IPS DF 4.7 (cell line): ENCODE measurements around the gene ABLIM2.

Source experiments
- DNase-seq: peaks from one replicate; pipeline ENCODE4 v3.0.0-alpha.2; 2013; ENCODE audit warnings: low spot score; ENCODE audit errors: extremely low read depth

Gene ABLIM2

GRCh38 chr4:8158710-8159536 is at the start of gene ABLIM2:
Gene ABLIM2, minus strand, starts transcription at chr4:8158813. Its CDS starts 124 bp downstream, at chr4:8158689.
- DNase-seq: peak; percentile 89

GRCh38 chr4:8207314-8207713 is 48.7 kb upstream of the ABLIM2 start:
- DNase-seq: no peak

DNA sequence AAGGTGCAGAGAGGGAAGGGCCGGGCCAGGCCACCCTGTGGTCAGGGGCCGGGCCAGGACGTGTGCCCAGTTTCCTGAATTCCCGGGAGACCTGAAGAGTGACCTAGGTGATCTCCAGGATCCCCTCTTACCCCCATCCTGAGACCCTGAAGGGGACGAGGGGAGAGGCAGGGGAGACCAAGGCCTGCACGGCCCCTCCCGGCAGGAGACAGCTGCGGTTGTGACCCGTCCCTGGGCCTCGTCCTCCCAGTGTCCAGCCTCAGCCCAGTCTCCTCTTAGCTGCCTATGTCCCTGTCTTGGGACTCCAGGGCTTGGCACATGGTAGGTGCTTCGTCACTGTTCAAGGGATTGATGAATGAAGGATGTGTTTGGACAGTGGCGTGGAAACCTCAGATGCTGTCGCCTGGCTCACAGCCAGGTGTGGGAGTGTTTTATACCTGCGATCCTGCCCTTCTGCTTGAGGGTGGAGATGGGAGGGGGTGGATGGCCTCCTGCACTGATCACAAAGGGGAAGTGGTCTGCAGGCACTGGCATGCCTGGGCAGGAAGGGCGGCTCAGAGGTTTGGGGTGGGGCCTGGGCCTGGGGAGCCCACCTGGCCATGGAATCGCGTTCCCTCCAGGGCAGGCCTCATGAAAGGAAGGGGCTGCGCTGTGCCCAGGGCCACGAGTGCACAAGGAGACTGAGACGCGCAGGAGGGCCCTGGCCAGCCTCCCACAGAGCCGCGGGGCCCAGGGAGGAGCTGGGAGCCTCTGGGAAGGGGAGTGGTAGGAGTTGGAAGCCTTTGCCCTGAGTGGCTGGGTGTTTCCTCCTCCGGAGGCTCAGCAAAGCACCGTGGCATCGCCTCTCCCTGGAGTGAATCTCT is 47.4 kb upstream of the ABLIM2 start:
- DNase-seq: no peak

- DNase-seq: no peak
Measured at GRCh38 chr4:8205241-8205707, 46.7 kb upstream of the ABLIM2 start.

DNA sequence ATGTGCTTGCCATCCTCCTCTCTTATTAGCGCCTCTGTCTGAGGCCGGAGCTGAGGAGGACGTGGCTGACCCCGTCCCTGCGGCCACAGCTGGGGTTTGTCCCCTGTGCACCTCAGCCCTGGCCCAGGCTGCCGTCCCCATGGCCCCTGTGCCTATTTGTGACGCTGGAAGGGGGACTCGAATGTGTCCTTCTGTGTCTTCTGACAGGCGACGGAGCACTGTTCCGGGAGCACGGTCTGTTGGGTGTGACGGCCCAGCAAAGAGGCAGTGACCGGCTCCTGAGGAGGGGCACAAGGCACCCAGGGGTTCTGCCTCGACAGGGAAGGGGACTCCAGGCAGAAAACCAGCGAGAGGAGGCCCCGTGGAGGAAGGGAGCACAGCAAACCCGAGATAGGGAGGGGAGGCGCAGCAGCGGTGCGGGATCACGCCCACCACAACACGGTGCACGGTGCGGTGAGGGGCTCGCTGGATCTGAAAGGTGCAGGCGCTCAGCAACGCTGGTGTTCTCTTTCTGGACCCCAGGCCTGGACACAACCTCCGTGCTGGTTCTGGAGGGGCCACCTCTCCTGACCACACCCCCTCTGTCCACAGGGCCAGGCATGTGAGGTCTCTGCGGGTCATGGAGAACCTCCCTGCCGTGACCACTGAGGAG is 46.1 kb upstream of the ABLIM2 start:
- no peak for DNase-seq

- DNase-seq: no peak
Measured at GRCh38 chr4:8203817-8204216, 45.2 kb upstream of the ABLIM2 start.

DNA sequence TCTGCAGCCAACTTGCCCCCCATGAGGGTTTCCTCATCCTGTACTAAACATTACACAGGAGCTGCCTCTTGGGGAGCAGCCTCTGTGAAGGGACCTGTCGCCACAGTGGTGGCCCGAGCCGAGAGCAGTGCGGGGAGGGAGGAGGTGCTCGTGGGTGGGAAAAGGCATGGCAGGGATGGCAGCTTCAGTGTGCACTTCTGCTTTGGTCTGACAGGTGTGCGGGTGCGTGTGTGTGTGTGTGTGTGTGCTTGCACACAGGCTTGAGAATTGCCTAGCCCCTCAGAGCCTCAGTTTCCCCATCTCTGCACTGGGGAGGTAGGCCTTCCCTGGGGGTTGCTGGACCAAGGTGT is 44.4 kb upstream of the ABLIM2 start:
- DNase-seq: no peak

DNA sequence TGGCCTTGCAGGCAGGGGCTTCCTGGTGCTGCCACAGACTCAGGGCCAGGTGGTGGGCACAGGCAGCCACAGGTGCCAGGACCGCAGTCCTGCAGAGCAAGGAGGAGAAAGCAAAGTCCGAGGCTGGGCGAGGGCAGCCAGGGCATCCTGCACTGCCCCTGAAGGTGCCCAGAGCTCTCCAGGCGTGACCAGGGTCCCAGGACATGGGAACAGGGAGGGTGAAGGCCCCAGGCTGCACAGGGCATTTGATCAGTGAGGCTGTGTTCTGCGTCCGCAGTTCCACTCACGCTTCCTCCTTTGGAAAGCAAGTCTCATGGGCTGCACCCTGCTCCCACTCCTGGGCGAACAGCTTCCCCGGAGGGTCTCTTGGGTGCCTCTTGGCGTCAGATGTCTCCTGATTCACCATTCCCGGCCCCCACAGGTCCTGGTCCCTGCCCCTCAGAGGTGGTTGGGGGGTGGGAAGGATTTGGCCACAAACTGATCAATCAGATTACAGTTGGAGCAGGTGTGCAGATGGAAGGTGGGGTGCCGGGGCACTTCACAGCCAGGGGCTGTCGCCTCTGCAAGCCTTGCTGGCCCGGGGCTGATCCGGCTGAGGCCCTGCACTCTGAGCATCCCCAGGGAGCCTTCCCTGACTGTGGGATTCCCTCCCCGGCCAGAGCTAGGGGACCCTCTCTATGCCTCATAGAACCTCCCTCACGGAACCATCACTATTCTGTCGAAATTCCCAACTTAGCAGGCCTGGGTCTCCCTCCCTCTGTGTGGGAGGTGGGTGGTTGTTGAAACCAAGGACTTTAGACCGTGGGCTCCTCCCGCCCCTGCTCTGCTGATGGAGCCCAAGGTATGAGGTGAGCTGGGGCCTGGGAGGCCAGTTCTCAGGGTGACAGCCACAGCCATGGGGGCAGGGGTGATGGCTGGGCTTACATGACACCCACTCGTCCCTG is 43.8 kb upstream of the ABLIM2 start:
- DNase-seq: no peak

DNA sequence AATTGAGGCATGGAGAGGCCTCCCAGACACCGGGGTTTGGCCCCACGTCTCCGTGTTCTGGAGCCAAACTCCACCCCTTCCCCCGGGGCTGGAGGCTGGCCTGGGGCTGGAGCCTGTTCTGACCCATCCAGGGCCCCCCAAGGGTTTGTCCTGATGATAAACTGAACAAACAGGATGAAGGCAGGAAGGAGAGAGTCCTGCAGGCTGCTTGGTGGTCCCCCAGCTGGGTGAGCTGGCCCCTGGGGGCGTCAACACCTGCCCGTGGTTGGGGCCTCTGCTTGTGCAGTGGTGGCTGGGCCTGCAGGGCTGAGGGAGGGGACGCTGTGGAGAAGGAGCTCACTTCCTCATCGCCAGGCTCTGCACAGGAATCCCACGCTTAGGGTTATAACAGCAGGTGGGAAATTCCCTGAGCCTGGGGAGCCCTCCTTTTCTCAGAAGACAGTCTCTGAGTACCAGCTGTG is 42.7 kb upstream of the ABLIM2 start:
- DNase-seq: no peak

GRCh38 chr4:8200302-8200975 is 41.8 kb upstream of the ABLIM2 start:
- DNase-seq: no peak

DNA sequence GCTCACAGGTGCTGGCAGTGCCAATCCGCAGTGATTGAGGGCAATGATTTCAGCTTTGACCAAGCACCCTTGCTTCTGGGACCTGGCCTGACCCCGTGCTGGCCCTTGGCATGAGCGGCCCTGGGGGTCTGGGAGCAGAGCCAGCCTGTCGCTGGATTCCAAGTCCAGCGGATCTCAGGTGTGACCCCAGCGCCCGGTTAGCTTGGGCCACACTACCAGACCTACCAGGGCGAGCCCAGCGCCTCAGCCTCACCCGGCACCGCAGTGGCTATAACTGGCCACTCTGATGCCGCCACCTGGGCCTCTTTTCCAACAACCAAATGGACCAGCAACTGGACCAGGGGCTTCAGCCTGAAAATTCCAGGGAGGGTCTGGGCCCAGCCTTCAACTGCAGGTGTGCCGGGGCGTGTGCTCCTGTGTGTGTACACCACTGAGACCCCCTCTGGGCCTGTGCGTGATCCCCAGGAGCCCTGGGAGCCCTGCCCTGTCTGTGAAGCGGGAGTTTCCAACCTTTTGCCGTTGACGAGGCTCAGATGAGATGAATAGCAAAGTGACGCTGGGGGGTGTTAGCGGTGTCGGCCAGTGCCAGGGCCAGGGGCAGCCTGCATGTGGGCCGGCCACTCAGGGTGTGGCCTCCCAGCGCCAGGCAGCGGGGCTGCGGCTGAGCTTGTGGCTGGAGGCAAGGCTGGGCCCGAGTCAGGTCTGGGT is 41.1 kb upstream of the ABLIM2 start:
- no peak for DNase-seq

GRCh38 chr4:8198906-8199593 is 40.4 kb upstream of the ABLIM2 start, which contains the start of gene SH3TC1:
Gene SH3TC1, plus strand, starts transcription at chr4:8199290. Its CDS starts 5,905 bp downstream, at chr4:8205195.
- no peak for DNase-seq

DNA sequence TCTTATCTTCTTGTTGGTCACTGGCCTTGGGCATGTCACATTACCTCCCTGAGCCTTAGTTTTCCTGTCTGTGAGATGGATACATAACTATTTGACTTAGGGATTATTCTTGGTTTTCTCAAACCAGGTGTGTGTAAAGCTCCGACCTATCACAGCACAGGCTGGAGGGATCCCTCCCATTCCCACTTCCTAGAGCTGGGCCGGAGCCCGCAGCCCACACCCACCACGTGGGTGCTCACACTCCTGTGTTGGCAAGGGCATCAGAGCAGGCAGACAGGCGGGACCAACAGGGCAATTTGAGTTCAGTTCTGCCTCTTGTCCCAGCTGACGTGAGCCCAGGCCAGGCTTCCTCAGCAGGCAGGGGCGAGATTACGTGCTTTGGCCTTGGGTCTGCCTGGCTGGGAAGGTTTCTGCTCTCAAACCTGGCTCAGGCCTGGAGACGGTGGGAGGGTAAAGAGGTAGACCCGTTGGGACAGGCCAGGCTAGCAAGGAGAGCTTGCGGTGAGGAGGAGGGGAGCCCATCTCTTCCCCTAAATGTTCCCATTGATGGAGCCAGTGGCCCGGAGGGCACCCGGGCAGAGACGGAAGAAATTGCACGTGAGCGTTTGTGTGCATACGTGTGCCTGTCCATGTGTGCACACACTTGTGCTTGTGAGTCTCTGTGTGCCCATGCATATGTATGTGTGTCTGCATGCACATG is 39.7 kb upstream of the ABLIM2 start:
- DNase-seq: no peak

- no peak for DNase-seq
Measured at GRCh38 chr4:8197521-8197920, 38.9 kb upstream of the ABLIM2 start.

DNA sequence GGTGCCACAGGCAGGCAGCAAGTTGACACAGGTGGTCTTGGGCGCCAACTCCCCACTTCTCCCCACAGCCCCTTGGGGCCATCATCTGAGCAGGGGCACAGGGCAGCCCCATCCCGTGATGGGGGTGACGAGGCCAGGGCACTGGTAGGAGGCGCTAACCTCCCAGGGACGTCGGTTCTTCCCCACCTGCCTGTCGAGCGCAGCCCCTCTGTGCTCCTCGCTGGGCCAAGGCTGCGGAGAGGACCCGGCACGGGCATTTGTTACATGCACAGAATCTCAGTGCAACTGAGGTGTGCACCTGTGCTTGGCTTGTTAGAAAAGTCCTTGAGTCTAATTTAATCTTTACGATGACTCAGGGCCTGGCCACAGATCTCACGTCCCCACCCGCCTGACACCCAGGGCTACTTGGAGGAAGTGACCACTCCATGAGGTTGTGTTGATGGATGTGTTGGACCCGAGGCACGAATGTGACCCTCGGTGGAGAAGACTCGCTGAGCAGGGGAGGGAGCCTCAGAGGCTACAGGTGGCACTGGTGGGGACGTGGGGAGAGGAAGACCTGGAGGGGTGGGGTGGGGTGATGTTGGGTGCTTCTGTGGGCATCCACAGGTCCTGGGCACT is 37.3 kb upstream of the ABLIM2 start:
- no peak for DNase-seq

- DNase-seq: no peak
Measured at GRCh38 chr4:8195431-8195830, 36.8 kb upstream of the ABLIM2 start.

DNA sequence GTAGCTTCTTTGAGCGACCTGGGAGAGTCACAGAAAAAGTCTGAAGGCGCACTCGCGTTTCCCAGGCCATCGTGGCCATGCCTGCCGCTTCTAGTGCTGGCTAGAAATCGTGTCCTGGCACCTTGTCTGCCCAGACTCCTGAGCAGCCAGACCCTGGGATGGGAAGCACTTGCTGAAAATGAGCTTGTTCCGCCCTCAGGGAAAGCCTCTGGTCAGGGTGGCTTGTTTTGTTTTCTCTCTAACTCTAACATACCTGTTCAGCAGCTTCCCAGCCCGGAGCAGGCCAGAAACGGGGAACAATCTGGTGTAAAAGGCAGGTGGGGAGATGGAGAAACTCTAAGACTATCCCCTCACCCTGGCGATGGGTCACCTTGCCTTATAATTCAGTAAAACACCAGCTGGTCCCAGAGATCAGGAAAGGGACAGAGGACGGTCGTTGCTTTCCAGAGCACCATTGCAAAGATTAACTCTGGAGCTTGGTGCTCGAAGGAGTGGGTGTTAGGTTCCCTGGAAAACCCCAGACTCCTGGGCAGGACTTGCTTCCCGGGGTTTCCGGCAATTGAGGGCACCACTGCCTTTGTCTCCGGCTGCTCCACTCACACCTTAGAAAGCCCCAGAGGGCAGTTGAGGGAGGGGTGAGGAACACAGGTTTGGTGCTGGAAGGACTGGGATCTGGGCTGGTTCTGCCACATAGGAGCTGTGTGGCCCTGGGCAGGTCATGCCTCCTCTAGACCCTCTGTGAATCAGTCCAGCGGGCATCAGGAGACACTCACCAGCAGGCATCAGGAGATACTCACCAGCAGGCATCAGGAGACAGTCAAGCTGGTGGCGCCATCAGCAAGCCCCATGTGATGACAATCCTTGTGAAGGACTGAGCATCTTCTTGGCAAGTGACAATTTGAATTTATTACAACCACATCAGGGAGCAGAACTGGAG is 36.0 kb upstream of the ABLIM2 start:
- no peak for DNase-seq
